IMR-90 (cell line): ENCODE results near the gene PID1. TPM values are rescaled to one million over a fixed set of nuclear protein-coding genes. Genes with fewer than 3 reads are reported as not detected.

Experiments
- ATAC-seq: fragments of 200-7000 bp; cut with Tn5 transposase; 2 replicates; pipeline ENCODE4 v1.9.1; 2020; ENCODE audit warnings: low read depth, mild to moderate bottlenecking, moderate library complexity
- BruUV-seq: library from RNA; stranded (reverse); fragments of 400-500 nt; replicated peaks from 2 replicates; lab custom pipeline; 2021; lab: Mats Ljungman, UMichigan
- CTCF ChIA-PET: fragments of 300-600 bp; formaldehyde crosslinking; extraction: SDS; loops from one replicate; lab custom pipeline; 2021; ENCODE audit warnings: antibody characterized with exemption; lab: Yijun Ruan, JAX
- POLR2A ChIA-PET: fragments of 300-600 bp; sonication (Branson Sonifier 250); formaldehyde crosslinking; loops from one replicate; lab custom pipeline; 2022; ENCODE audit warnings: antibody characterized with exemption; ENCODE audit not compliant: unreplicated experiment; lab: Charles Lee
- DNase-seq: peaks from one replicate; pipeline ENCODE4 v3.0.0; 2013
- H2AFZ ChIP-seq: replicated peaks from 2 replicates; pipeline ENCODE3; 2013; ENCODE audit warnings: low read length, mild to moderate bottlenecking; ENCODE audit not compliant: poor library complexity
- H2AK5ac ChIP-seq: 2 replicates; pipeline ENCODE4 v1.6.1; 2013; ENCODE audit warnings: low read depth, low read length, inconsistent platforms
- H2AK9ac ChIP-seq: replicated peaks from 2 replicates; pipeline ENCODE3; 2013; ENCODE audit warnings: mild to moderate bottlenecking, low read depth, low read length, moderate library complexity; ENCODE audit not compliant: poor library complexity
- H2BK120ac ChIP-seq: 2 replicates; pipeline ENCODE4 v1.6.1; 2013; ENCODE audit warnings: low read depth, low read length, inconsistent platforms
- H2BK15ac ChIP-seq: 3 replicates; pipeline ENCODE4 v1.6.1; 2013; ENCODE audit warnings: low read depth, low read length, inconsistent platforms
- H2BK20ac ChIP-seq: 2 replicates; pipeline ENCODE4 v1.6.1; 2013; ENCODE audit warnings: low read depth, mild to moderate bottlenecking, inconsistent platforms, low read length, moderate library complexity
- H2BK5ac ChIP-seq: 2 replicates; pipeline ENCODE4 v1.6.1; 2013; ENCODE audit warnings: mild to moderate bottlenecking, low read depth, low read length, inconsistent platforms; ENCODE audit not compliant: poor library complexity, severe bottlenecking
- H3K14ac ChIP-seq: replicated peaks from 2 replicates; pipeline ENCODE4 v1.6.1; 2013; ENCODE audit warnings: low read depth, low read length, inconsistent platforms
- H3K18ac ChIP-seq: 2 replicates; pipeline ENCODE4 v1.6.1; 2013; ENCODE audit warnings: low read depth, low read length, control low read depth
- H3K23ac ChIP-seq: 2 replicates; pipeline ENCODE4 v1.6.1; 2013; ENCODE audit warnings: low read depth, low read length, inconsistent platforms
- H3K27ac ChIP-seq: 2 replicates; pipeline ENCODE4 v1.5.1; 2013; ENCODE audit warnings: mild to moderate bottlenecking, control low read depth, low read length; ENCODE audit not compliant: insufficient read depth
- H3K27me3 ChIP-seq: 2 replicates; pipeline ENCODE4 v1.6.1; 2013; ENCODE audit warnings: low read length; ENCODE audit not compliant: control insufficient read depth, insufficient read depth
- H3K36me3 ChIP-seq: 2 replicates; pipeline ENCODE4 v1.6.1; 2013; ENCODE audit warnings: low read length, mixed read lengths; ENCODE audit not compliant: control insufficient read depth, insufficient read depth
- H3K4ac ChIP-seq: 2 replicates; pipeline ENCODE4 v1.6.1; 2013; ENCODE audit warnings: low read depth, low read length, inconsistent platforms
- H3K4me1 ChIP-seq: 2 replicates; pipeline ENCODE4 v1.6.1; 2013; ENCODE audit warnings: low read length, mixed read lengths; ENCODE audit not compliant: control insufficient read depth, insufficient read depth
- H3K4me2 ChIP-seq: 2 replicates; pipeline ENCODE4 v1.6.1; 2013; ENCODE audit warnings: low read depth, mild to moderate bottlenecking, control low read depth, low read length, moderate library complexity
- H3K4me3 ChIP-seq: 2 replicates; pipeline ENCODE4 v1.5.1; 2013; ENCODE audit warnings: low read depth, mild to moderate bottlenecking, control low read depth, low read length, moderate library complexity; ENCODE audit not compliant: insufficient read depth
- H3K56ac ChIP-seq: 2 replicates; pipeline ENCODE4 v1.6.1; 2013; ENCODE audit warnings: low read length, inconsistent platforms; ENCODE audit not compliant: insufficient read depth; ENCODE audit errors: extremely low read depth
- H3K79me1 ChIP-seq, 2 experiments: 2 replicates each; pipeline ENCODE4 v1.6.1; 2013; ENCODE audit warnings: low read length in 2 of 2, inconsistent platforms in 1 of 2, low read depth in 1 of 2
- H3K9ac ChIP-seq: 2 replicates; pipeline ENCODE4 v1.6.1; 2013; ENCODE audit warnings: low read depth, low read length, control low read depth
- H3K9me1 ChIP-seq: 2 replicates; pipeline ENCODE4 v1.6.1; 2013; ENCODE audit warnings: low read length, inconsistent platforms; ENCODE audit not compliant: insufficient read depth
- H3K9me3 ChIP-seq: 2 replicates; pipeline ENCODE4 v1.6.1; 2013; ENCODE audit warnings: low read length; ENCODE audit not compliant: control insufficient read depth, insufficient read depth
- H4K20me1 ChIP-seq: 2 replicates; pipeline ENCODE4 v1.6.1; 2013; ENCODE audit warnings: low read length, inconsistent platforms; ENCODE audit not compliant: insufficient read depth
- H4K5ac ChIP-seq: 2 replicates; pipeline ENCODE4 v1.6.1; 2013; ENCODE audit warnings: mild to moderate bottlenecking, low read depth, low read length, control low read depth
- H4K8ac ChIP-seq, 2 experiments: 2 replicates each; pipeline ENCODE4 v1.6.1; 2013; ENCODE audit warnings: low read depth in 2 of 2, low read length in 2 of 2, control low read depth in 1 of 2, inconsistent platforms in 1 of 2
- H4K91ac ChIP-seq: 2 replicates; pipeline ENCODE4 v1.6.1; 2013; ENCODE audit warnings: low read depth, low read length, inconsistent platforms; ENCODE audit not compliant: insufficient read depth
- BHLHE40 ChIP-seq: fragments of 150-350 bp; IDR thresholded peaks from 2 replicates; pipeline ENCODE4 v1.6.1; 2016; ENCODE audit warnings: mild to moderate bottlenecking, low read depth, low read length
- CEBPB ChIP-seq: IDR thresholded peaks from 2 replicates; pipeline ENCODE4 v1.6.1; 2012; ENCODE audit warnings: low read depth, low read length, improper control_type of control experiment
- CHD1 ChIP-seq: IDR thresholded peaks from 2 replicates; pipeline ENCODE4 v1.6.1; 2012; ENCODE audit warnings: low read depth, low read length, improper control_type of control experiment
- FOS ChIP-seq: fragments of 150-350 bp; IDR thresholded peaks from 2 replicates; pipeline ENCODE4 v1.6.1; 2016; ENCODE audit warnings: low read depth, low read length
- MAFK ChIP-seq: IDR thresholded peaks from 2 replicates; pipeline ENCODE4 v1.6.1; 2012; ENCODE audit warnings: low read depth, low read length, improper control_type of control experiment
- MAZ ChIP-seq: IDR thresholded peaks from 2 replicates; pipeline ENCODE4 v1.6.1; 2012; ENCODE audit warnings: low read depth, mild to moderate bottlenecking, low read length, improper control_type of control experiment, moderate library complexity, borderline replicate concordance
- MXI1 ChIP-seq: IDR thresholded peaks from 2 replicates; pipeline ENCODE4 v1.6.1; 2012; ENCODE audit warnings: low read depth, mild to moderate bottlenecking, low read length, moderate library complexity, borderline replicate concordance
- NFE2L2 ChIP-seq: fragments of 150-350 bp; IDR thresholded peaks from 2 replicates; pipeline ENCODE4 v1.6.1; 2016; ENCODE audit warnings: low read depth, mild to moderate bottlenecking, low read length
- POLR2A ChIP-seq: IDR thresholded peaks from 2 replicates; pipeline ENCODE4 v1.6.1; 2012; ENCODE audit warnings: mild to moderate bottlenecking, low read depth, low read length
- RAD21 ChIP-seq: IDR thresholded peaks from 2 replicates; pipeline ENCODE4 v1.6.1; 2012; ENCODE audit warnings: low read length, improper control_type of control experiment
- RCOR1 ChIP-seq: IDR thresholded peaks from 2 replicates; pipeline ENCODE4 v1.6.1; 2012; ENCODE audit warnings: mild to moderate bottlenecking, low read length, improper control_type of control experiment; ENCODE audit not compliant: insufficient replicate concordance
- RFX5 ChIP-seq: IDR thresholded peaks from 2 replicates; pipeline ENCODE4 v1.8.0; 2012; ENCODE audit warnings: low read depth, mild to moderate bottlenecking, low read length, moderate library complexity
- SMC3 ChIP-seq: fragments of 150-350 bp; IDR thresholded peaks from 2 replicates; pipeline ENCODE4 v1.6.1; 2016; ENCODE audit warnings: low read depth, mild to moderate bottlenecking, antibody characterized with exemption, low read length, moderate library complexity
- WGBS, 2 experiments: methylation state at CpG; one replicate each; pipeline versions ENCODE4 v1.1.5 to v1.1.7; 2013; ENCODE audit warnings: missing lambda C conversion rate in 2 of 2; ENCODE audit not compliant: insufficient read length in 1 of 2; ENCODE audit errors: extremely low coverage in 2 of 2; 5-methylcytosine and 5-hydroxymethylcytosine counted together
- dilution Hi-C: fragments of 300-500 bp; cut with HindIII; formaldehyde crosslinking; loops from one replicate; pipeline ENCODE4 v1.14.3; 2018; ENCODE audit warnings: low sequenced_read_pairs; ENCODE audit not compliant: unreplicated experiment
- in situ Hi-C: fragments of 300-500 bp; cut with MboI; formaldehyde crosslinking; loops from 3 replicates; pipeline ENCODE4 v1.14.3; 2019; ENCODE audit warnings: low sequenced_read_pairs, inconsistent platforms, mixed read lengths
- intact Hi-C: fragments of 100-400 bp; cut with micrococcal nuclease; formaldehyde crosslinking; loops from 2 replicates; pipeline ENCODE4 v1.10.0; 2022
- polyA plus RNA-seq, 3 experiments: library from polyadenylated mRNA; depleted of rRNA; stranded (reverse); fragments of >200 nt; gene quantifications; 2 replicates each; pipeline ENCODE4 v1.2.3, GENCODE V29; 2012; ENCODE audit warnings: low replicate concordance in 1 of 3
- total RNA-seq: library from RNA; depleted of rRNA; stranded (reverse); fragments of >200 nt; gene quantifications from 2 replicates; pipeline ENCODE4 v1.2.3, GENCODE V29; 2012
- TF ChIP-seq, protein P1 (sequence below): fragments of 150-350 bp; IDR thresholded peaks from 2 replicates; pipeline ENCODE4 v1.6.1; 2016; ENCODE audit warnings: low read depth, mild to moderate bottlenecking, low read length, moderate library complexity, borderline replicate concordance
- TF ChIP-seq, protein P2 (sequence below): conservative IDR thresholded peaks from 2 replicates; pipeline ENCODE4 v1.5.1; 2012; ENCODE audit warnings: mild to moderate bottlenecking, low read depth, low read length, improper control_type of control experiment
- TF ChIP-seq, protein P3 (sequence below): fragments of 150-350 bp; IDR thresholded peaks from 2 replicates; pipeline ENCODE4 v1.6.1; 2017; ENCODE audit warnings: mild to moderate bottlenecking, antibody characterized with exemption, low read length, low read depth

PID1 gene
- total and polyA plus RNA-seq, 2 of the 4 experiments (the other 2 are of a cell fraction): 0.90 to 1.9 TPM

DNA sequence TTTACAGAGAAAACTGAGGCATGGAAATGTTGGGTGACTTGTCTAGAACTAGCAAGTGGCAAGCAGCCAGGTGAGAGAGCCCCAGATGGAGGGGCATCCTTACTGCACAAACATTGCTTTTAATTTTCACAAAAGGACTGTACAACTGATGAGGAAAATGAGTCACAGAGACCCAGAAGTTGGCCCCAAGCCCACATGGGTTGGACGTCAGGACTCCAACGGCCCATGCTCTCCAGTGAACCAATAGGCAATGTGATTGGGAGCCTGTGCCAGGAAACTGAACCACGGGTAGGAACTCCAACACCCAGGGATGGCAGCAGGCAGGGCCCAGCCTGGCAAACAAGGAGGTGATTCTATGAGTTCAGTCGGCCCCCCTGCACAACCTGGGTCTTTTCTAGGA lies 50.8 kb downstream of the PID1 start:
- in situ Hi-C loops: no loop called here
- BruUV-seq: no TSS peak
- no peak overlapping the region for H3K18ac ChIP-seq
- H3K4me2 ChIP-seq: no peak overlapping the region
- H2AK9ac ChIP-seq: no peak overlapping the region
- no peak overlapping the region for H2AFZ ChIP-seq
- H2BK120ac ChIP-seq: no peak overlapping the region
- peaks cover 15% of the 10 kb centered on the region for H3K9me3 ChIP-seq
- H3K56ac ChIP-seq: no peak overlapping the region
- no peak overlapping the region for H2AK5ac ChIP-seq
- H3K9me1 ChIP-seq: no peaks in the 10 kb centered on the region
- no peak overlapping the region for H2BK20ac ChIP-seq
- no peaks in the 10 kb centered on the region for H3K27me3 ChIP-seq
- no peaks in the 10 kb centered on the region for H3K4me1 ChIP-seq
- H3K14ac ChIP-seq: no peak overlapping the region
- H2BK5ac ChIP-seq: no peak overlapping the region
- no peak overlapping the region for H3K4ac ChIP-seq
- no peak overlapping the region for H2BK15ac ChIP-seq
- dilution Hi-C loops: no loop called here
- H3K79me1 ChIP-seq: no peaks in the 10 kb centered on the region
- no peak overlapping the region for H3K9ac ChIP-seq
- no peak overlapping the region for H3K23ac ChIP-seq
- H4K8ac ChIP-seq: no peak overlapping the region
- no peak for TF ChIP-seq MAFK
- TF ChIP-seq, protein P1, sequence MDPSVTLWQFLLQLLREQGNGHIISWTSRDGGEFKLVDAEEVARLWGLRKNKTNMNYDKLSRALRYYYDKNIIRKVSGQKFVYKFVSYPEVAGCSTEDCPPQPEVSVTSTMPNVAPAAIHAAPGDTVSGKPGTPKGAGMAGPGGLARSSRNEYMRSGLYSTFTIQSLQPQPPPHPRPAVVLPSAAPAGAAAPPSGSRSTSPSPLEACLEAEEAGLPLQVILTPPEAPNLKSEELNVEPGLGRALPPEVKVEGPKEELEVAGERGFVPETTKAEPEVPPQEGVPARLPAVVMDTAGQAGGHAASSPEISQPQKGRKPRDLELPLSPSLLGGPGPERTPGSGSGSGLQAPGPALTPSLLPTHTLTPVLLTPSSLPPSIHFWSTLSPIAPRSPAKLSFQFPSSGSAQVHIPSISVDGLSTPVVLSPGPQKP: no peak
- TF ChIP-seq RAD21: no peak
- TF ChIP-seq MAZ: no peak
- TF ChIP-seq RFX5: no peak
- no peak for TF ChIP-seq MXI1
- TF ChIP-seq SMC3: no peak
- TF ChIP-seq CHD1: no peak
- TF ChIP-seq, protein P2, sequence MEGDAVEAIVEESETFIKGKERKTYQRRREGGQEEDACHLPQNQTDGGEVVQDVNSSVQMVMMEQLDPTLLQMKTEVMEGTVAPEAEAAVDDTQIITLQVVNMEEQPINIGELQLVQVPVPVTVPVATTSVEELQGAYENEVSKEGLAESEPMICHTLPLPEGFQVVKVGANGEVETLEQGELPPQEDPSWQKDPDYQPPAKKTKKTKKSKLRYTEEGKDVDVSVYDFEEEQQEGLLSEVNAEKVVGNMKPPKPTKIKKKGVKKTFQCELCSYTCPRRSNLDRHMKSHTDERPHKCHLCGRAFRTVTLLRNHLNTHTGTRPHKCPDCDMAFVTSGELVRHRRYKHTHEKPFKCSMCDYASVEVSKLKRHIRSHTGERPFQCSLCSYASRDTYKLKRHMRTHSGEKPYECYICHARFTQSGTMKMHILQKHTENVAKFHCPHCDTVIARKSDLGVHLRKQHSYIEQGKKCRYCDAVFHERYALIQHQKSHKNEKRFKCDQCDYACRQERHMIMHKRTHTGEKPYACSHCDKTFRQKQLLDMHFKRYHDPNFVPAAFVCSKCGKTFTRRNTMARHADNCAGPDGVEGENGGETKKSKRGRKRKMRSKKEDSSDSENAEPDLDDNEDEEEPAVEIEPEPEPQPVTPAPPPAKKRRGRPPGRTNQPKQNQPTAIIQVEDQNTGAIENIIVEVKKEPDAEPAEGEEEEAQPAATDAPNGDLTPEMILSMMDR: no peak
- no peak for TF ChIP-seq BHLHE40
- TF ChIP-seq NFE2L2: no peak
- no peak for TF ChIP-seq FOS
- TF ChIP-seq POLR2A: no peak
- TF ChIP-seq RCOR1: no peak
- TF ChIP-seq CEBPB: no peak
- TF ChIP-seq, protein P3, sequence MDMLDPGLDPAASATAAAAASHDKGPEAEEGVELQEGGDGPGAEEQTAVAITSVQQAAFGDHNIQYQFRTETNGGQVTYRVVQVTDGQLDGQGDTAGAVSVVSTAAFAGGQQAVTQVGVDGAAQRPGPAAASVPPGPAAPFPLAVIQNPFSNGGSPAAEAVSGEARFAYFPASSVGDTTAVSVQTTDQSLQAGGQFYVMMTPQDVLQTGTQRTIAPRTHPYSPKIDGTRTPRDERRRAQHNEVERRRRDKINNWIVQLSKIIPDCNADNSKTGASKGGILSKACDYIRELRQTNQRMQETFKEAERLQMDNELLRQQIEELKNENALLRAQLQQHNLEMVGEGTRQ: no peak
- H3K36me3 ChIP-seq: no peaks in the 10 kb centered on the region
- H4K20me1 ChIP-seq: no peaks in the 10 kb centered on the region
- no peak overlapping the region for H4K91ac ChIP-seq
- H3K27ac ChIP-seq: no peak overlapping the region
- ChIA-PET CTCF (no interaction called here), POLR2A (no interaction called here)
- intact Hi-C loops: no loop called here
- no CpG with 5 or more reads among the region's 4 CpGs for WGBS, 2 experiments
- no peak overlapping the region for H3K4me3 ChIP-seq
- no peak overlapping the region for H4K5ac ChIP-seq
- ATAC-seq: no peak
- no peak for DNase-seq
